Middle frontal gyrus (tissue), 1 donor: Measurements from ENCODE around the gene TAPBP.
"Not testable (repeated sequence)": the region's sequence is repeated elsewhere in the genome, so short reads cannot be mapped to it uniquely, and the experiment has no call there.

Source experiments
- DNase-seq: peaks from one replicate; pipeline ENCODE4 v3.0.0-alpha.2; 2015; ENCODE audit warnings: low spot score; ENCODE audit errors: extremely low spot score

Gene TAPBP

DNA sequence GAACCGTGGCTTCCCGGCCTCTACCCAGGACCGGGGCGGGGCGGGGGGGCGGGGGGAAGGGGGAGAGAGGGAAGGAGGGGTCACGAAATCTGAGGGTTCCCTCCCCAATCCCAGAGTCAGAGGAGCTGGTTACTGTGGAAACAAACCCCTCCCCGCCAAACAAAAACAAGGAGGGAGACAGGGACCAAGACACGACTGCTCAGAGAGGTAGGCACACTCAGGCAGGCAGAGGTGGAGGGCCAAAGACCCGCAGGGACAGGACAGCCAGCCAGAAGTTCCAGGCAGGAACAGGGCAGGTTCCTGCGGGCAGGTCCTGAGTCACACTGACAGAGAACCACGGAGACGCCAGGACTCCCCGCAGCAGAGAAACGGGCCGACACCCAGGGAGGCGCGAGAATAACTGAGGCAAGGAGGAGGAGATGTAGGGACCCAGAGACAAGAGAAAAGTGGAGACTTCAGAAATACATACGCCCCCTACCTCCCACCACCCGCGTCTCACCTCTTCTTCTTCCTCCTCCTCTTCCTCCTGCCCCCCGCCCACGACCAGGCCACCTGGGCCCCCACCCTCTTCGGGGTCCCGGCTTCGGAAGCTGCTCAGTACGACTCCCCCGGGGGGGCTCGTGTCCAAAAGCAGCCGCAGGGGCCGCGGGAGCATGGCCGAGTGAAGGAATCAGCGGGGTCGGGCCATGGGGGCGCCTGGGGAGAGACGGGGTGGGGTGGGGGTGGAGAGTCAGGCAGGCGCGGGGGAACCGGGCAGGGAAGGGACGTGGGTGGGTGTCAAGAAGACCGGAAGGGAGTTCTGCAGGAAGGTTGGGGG is 15.7 kb downstream of the TAPBP start:
- DNase-seq = no peak

DNA sequence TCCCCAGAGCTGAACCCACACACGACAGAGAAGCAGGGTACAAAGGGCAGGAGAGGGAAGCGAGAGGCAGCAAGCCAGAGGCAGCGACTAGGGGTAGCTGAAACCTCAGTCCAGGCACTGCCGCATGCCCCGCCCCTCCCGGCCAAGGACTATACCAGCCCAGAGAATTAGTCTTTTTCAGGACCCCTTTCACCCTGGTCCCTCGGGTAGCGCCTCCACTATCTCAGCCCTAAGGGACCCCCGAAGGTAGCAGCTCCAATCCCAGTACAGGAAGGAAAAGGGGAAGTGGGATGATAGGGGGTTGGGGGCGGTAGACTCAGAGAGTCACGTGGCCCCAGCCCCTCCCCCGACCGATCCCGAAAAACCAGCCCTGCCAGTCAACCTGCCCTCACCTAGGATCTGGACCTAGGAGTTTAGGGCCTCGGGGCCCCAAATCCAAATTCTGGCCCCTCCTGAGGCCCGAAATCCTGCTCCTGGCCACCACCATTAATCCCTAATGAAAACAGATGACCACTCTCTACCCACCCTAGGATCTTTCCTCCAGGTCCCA is 16.4 kb downstream of the TAPBP start:
- no peak for DNase-seq

DNA sequence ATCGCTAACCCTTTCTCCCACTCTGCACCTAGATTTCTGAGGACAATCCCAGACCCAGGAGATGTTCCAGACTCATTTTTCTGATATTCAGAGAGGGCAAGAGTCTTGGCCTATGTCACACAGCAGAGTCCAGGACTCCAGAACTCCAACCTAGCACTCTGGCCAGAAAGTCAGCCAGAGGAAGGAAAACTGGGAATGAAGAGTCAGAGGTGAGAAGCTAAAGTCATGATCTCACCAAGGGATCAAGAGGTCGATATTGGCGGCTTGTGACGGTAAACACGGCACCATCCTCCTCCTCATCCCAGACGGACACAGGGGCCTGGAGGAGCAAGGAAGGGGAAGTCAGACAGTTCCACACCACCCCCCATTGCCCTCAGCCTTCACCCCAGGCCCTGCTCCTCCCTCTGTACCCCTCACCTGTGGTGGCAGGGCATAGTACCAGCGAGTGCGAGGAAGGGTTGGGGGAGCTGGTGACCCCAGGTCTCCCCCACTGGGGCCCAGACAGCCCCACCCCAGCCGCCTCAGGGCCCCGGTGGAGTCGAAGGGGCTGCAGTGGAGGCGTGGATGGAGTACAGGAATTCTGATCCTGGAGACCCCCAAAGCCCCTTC is 17.0 kb downstream of the TAPBP start:
- DNase-seq = no peak

DNA sequence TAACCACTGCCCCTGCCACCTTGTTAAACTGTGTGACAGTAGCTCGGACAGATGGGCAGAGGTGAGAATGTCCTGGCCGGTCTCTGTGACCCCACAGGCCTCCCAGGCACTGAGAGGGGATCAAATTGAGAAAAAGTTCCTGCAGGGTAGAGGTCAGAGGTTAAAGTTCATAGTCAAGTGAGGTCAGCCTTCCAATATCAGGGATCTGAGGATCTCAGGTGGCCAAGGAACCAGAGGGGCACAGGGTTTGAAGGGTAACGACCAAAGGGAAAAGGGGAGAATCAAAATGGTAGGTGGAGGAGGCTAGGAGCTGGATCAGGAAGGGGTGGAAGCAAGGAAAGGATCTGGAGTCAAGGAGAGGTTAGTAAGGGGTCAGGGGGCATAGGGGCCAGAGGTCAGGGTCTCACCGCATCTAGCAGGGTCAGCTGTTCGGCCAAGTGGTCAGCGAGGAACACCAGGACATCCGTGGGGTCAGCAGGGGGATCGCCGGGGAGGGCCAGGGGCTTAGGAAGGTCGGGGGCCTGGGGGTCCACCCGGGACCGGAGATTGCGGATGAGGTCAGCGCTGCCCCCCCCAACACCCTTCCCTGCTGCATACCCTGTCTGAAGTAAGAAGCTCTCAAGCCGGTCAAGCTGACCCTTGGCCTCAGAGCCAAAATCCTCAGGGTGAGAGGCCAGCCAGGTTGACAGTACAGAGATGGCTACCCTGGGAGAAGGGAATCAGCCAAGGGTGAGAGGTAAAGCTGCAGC is 18.1 kb downstream of the TAPBP start:
- no peak for DNase-seq

DNA sequence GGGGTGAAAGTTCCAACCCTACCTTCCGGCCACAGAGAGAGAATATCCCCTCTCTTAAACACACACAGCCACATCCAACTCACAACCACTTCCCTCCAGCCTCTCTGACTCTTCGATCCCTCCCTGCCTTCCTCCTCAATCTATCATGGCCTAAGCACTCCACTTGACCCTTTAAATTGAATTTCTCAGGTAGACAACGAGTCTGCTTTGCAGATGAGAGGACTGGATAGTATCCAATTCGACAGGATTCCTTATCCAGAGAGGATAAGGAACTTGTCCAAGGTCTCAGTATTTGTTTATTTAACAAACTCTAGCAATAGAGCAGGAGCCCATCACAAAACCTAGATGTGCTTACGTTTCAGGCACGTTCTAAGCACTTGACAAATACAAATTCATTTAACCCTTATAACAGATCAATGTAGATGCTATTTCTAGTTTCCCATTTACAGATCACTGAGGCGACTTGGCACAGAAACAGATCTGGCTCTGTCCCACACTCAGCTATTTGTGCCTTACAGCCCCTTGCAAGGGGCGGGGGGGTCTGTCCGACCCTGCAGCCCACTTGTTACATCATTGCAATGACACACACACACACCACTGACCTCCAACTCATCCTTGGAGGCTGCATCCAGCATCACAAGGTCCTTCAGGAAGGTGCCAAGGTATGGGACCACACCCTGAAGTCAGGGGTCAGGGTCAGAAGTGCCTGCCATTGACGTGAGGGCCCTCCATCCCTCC is 19.6 kb downstream of the TAPBP start:
- DNase-seq = no peak

DNA sequence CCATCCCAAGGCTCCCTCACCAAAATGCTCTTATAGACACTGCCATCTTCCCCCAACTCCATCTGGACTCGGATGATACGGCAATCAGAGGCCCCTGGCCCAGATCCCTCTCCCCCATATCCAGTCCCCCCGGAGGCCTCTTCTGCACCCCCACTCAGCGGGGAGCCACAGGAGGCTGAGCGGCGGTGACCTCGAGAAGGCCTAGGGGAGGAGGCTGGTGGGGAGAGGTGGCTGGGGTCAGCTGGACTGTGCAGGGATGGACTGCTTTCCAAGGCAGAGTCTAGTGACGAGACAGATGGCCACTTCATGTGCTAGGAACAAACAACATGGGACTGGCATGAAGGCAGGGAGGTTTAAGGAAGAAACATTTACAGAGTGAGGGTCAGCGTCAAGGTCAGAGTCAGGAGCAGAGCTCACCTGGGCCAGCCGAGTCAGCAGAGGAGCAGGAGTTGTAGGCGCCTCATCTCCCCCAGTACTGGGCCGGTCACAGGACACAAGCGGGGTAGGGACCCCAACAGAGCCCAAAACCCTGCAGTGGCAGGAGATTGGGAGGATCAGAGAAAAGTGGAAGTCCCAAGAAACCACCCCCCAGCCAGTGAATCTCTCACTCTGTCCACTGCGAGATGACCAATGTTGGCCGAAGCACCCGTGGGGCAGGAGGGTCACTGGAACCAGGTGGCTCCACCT is 20.7 kb downstream of the TAPBP start:
- no peak for DNase-seq

DNA sequence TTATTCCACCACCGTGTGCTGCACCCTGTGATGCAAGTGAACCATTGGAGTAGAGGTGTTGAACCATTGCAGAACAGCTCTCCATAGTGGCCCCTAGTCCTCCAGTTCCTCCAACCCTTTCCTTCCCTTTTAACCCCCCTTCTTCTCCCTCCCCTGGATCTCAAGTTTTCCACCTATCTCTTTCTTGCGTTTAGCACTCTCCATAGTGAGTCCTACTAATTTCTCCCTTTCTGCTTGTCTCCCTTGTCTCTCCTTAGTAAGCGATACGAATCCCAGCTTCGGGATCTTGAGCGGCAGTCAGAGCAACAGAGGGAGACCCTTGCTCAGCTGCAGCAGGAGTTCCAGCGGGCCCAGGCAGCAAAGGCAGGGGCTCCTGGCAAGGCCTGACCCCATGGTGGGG is 23.4 kb downstream of the TAPBP start:
- no peak for DNase-seq

DNA sequence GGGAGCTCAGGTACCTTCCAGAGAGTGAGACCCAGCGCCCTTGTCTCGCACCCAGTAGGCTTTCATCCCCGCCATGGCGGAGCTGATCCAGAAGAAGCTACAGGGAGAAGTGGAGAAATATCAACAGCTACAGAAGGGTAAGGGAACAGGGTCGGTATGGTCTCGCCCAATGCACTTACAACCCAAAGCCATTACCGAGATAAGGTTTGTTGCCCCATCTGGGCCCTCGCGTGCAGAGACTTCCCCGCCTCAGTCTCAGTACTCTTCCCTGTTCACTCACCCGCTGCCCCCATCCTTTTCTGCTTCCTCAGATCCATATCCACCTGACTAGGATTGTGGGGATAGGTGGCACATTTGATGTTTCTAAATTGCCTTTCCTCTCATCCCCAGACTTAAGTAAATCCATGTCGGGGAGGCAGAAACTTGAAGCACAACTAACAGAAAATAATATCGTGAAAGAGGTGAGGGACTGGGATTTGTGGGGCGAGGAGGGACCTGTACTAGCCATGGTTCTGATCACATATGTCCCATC is 24.0 kb downstream of the TAPBP start:
- no peak for DNase-seq

DNA sequence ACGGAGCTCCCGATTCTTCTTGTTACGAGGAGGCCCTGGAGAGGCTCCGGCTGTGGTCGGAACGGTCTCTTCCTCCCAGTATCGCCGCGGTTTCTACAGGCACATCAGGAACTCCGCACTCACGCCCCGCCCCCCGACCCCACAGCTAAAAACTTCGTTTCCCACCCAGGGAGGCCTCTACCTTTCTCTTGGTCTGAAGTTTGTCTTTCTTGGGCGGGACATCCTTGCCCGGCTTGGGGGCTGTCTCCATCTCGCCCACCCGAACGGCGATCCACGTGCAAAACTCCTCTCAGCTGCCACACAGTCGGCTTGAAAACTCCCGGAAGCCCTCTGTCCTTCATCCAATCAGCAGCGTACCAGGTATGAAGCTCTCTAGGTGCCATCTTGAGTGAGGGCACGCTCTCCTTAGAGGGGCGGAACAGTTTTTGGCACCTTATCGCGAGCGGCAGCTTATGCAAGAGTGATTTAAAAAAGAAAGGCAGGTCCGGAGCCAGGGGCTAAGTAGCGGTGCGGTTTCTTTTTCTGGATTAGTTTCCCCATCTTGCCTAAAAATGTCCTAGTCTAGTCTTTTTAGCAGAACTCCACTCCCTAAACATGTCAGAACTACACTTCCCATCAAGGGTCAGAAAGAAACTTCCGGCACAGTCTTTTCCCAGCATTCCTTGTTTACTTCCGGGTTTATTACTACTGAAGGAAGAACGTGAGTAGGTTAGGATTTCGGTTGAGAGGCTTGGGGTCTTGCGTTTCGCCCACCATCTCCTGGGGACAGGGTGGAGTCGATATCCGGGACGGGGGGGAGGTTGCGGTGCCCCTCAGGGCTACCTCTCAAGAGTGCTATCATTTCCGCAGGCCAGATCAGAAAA is 24.7 kb downstream of the TAPBP start, which contains the start of the genes PFDN6 and WDR46:
Gene PFDN6 (plus strand): TSS at position 681 of the 863 bp plus-strand sequence. CDS start 256 bp downstream, outside the sequence.
Gene WDR46 (minus strand): TSS at position 319 of the 863 bp plus-strand sequence. CDS start 69 bp downstream, at position 250.
- peak; percentile 93 for DNase-seq

DNA sequence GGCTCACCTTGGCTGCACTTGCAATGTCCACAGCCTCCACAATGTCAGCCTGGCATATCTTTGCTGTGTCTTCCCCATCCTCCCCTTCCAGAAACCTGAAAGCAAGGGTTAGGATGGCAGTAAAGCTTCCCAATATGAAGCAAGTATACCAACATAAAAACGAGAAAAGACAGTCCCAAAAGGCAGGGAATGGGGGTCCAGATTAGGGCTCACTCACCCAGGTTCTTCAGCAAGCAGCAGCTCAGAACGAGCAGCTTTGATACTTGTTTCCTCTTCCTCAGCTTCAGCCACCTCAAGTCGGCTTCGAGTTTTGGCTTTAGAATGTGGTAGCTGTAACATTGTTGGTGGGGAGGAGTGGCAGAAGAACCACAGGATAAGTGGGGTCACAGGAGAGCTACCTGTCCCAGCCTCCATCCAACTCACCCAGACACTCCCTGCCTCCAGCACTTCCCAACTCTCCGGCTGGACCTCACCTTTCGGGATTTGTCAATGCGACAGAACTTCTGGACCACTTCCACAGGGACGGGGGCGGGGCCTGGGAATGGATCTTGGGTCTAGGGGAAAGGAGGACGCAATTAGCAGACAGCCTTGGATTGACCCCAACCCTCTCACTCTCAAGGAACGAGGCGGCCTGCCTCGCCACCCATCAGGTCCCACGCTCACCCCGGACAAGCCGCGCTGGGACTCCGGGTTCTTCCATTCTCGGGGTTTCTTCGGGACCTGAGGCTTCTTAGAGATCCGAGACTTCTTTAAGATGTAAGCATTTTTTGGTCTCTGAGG is 25.5 kb downstream of the TAPBP start:
- no peak for DNase-seq

DNA sequence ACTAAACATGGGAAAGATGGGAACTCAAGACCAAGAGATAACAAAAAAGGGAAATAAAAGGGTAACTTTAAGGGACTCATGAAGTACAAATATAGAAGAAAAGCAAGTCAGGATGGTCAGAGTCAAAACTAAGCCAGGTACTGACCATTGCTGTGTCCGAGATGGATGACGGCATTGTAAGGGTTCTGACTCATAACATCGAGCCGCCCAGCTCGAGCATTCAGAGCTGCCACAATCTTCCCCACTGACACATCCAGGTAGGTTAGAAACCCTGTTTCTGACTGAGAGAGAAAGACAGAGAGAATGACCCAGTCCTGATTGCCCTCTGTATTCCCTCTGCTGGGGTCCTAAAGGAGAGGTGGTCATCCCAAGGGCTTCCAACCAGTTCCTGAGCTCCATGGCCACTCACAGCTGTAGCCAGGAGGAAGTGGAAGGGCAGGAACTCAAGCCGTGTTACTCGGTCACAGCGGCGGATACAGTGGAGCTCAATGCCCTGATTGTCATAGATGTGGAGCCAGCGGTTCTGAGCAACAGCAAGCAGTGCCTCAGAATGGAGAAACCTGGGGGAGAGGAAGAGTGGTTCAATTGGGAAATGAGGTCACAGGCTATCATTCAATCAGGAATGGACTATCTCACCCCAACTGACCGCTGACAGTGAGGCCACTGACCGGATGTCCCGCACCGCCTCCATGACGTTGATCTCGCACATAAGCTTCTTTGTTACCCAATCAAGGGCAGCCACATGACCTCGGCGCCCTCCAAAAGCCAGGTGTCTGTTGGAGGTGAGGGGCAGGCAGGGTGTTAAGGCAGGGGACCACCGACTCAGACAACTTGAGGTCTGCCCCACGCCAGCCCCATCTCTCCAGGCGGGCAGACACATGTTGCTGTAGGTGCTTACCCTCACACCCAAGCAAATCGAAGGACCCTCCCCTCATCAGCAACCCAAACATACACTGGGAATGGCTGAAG is 26.6 kb downstream of the TAPBP start:
- DNase-seq = no peak

DNA sequence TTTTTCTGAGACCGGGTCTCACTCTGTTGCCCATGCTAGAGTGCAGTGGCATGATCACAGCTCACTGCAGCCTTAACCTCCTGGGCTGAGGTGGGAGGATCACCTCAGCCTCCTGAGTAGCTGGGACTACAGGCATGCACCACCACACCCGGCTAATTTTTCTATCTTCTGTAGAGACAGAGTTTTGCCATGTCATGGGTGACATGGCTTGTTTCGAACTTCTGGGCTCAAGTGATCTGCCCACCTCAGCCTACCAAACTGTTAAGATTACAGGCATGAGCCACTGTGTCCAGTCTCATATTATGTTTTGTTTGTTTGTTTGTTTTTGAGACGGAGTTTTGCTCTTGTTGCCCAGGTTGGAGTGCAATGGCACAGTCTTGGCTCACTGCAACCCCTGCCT is 28.7 kb downstream of the TAPBP start:
- not testable (repeated sequence) for DNase-seq

DNA sequence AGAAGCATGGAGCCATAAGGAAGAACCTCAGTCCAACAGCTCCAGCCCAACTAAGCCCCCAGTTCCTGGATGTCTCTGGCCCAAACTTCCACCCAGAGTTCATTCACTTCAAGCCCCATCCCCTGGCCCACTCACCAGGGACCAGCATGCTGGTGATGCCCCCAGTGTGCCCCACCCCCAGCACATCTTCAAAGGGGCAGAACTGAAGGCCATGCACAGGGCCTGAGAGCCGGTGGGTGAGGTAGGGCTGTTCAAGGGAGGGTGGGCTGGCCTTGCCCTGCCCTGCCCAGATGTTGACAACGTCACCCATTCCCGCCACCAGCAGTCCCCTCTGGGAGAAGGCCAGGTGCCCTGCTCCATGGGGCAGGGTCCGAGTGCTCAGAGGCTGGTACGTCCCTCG is 33.3 kb downstream of the TAPBP start:
- no peak for DNase-seq

DNA sequence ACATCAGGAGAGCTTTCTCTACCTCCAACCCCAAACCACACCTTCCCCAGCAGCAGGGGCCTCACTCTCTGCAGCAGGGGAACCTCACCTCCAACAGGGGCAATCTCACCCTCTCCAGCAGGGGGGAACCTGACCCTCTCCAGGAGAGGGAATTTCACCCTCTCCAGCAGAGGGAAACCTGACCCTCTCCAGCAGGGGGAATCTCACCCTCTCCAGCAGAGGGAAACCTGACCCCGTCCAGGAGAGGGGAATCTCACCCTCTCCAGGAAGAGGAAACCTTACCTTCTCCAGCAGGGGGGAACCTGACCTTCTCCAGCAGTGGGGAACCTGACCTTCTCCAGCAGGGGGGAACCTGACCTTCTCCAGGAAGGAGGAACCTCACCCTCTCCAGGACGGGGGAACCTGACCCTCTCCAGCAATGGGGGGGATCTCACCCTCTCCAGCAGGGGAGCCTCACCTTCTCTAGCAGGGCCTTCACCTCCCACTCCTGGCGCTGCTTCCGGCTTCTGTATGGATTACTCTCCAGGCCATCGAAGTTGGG is 33.8 kb downstream of the TAPBP start:
- DNase-seq = no peak

DNA sequence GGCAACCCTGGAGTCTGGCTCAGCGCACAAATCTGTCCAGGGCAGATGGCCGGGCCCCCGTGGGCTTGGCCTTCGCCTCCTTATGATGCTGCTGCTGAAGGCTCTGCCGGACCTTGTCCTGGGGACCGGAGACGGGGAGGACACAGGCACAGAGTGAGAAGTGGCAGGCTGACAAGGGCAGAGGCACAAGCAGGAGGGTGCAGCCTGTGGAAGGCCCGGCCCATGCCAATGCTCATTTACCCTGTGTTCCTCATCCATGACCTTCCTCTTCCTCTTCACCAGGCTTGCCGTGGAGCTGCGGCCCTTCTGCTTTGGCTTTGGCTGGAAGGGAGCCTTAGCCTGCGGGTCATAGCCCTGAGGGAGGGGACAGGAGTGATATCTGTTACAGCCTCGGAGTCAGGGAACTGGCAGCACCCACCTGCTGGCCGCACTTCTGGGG is 34.6 kb downstream of the TAPBP start:
- DNase-seq = no peak

DNA sequence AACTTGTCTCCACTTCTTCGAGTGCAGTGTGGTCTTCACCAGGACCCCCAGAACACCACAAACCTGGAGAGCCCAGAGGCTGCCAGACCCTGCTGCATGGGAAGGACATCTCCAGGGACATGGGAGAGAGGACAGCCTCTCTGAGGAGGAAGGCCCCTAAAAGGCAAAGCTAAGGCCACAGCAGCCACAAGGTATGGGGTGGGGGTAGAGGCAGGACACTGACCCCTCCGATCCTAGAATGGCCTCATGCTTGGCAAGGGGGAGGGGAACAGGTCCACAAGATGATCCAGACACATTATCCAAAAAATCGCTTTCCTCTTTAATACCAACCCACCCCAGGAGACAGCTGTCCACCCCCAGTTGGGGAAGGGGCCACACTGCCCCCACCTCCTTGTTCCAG is 35.1 kb downstream of the TAPBP start:
- DNase-seq = no peak

DNA sequence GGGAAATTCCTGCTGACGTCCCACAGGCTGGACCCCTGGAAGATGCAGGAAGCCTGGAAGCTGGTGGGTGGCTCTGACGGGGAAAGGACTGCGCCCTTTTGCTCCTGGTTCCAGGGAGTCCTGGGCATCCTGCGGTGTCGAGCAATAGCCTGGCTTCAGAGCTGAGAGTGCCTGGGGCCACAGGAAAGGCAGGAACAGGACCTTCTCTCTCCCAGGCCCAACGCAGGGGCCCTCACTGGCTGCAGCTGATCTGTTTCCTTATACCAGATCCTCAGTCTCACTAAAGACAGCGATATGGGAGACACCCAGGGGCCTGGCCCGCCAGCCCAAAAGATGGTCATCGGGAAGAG is 35.5 kb downstream of the TAPBP start:
- DNase-seq = no peak
